Neuronal stem cell (in vitro differentiated cells): ENCODE measurements around the gene THEMIS2.

ENCODE experiments used
- DNase-seq: peaks from one replicate; pipeline ENCODE4 v3.0.0-alpha.2; 2013; ENCODE audit warnings: low spot score
- H2AFZ ChIP-seq: one replicate; pipeline ENCODE4 v1.6.1; 2013; ENCODE audit warnings: mild to moderate bottlenecking, low read length, inconsistent platforms
- H2AK5ac ChIP-seq: 2 replicates; pipeline ENCODE4 v1.6.1; 2013; ENCODE audit warnings: low read depth, mild to moderate bottlenecking, inconsistent platforms, low read length, moderate library complexity, mixed read lengths
- H2BK120ac ChIP-seq: 2 replicates; pipeline ENCODE4 v1.6.1; 2013; ENCODE audit warnings: low read depth, mild to moderate bottlenecking, inconsistent platforms, low read length, moderate library complexity, mixed read lengths
- H2BK12ac ChIP-seq: one replicate; pipeline ENCODE4 v1.6.1; 2013; ENCODE audit warnings: low read length, inconsistent platforms
- H2BK15ac ChIP-seq: 2 replicates; pipeline ENCODE4 v1.6.1; 2013; ENCODE audit warnings: mild to moderate bottlenecking, low read length, inconsistent platforms, mixed read lengths
- H2BK5ac ChIP-seq: one replicate; pipeline ENCODE4 v1.6.1; 2013; ENCODE audit warnings: inconsistent platforms, mild to moderate bottlenecking, low read length, moderate library complexity
- H3K14ac ChIP-seq: one replicate; pipeline ENCODE4 v1.6.1; 2013; ENCODE audit warnings: low read length, inconsistent platforms
- H3K18ac ChIP-seq: 2 replicates; pipeline ENCODE4 v1.6.1; 2013; ENCODE audit warnings: low read length, inconsistent platforms
- H3K23ac ChIP-seq: 2 replicates; pipeline ENCODE4 v1.6.1; 2013; ENCODE audit warnings: low read depth, mild to moderate bottlenecking, mixed read lengths, low read length, inconsistent platforms; ENCODE audit not compliant: poor library complexity
- H3K27ac ChIP-seq: replicated peaks from 3 replicates; pipeline ENCODE4 v1.5.1; 2013; ENCODE audit warnings: low read length, inconsistent platforms
- H3K27me3 ChIP-seq, 3 experiments: 2 replicates each; pipeline ENCODE4 v1.6.1; 2013; ENCODE audit warnings: low read length in 3 of 3, mild to moderate bottlenecking in 2 of 3, inconsistent platforms in 1 of 3, low read depth in 1 of 3, mixed read lengths in 1 of 3, moderate library complexity in 1 of 3; ENCODE audit not compliant: control insufficient read depth in 3 of 3, insufficient read depth in 3 of 3
- H3K36me3 ChIP-seq, 2 donors: replicated peaks in 1 of 2; 2 replicates each; pipeline ENCODE4 v1.6.1; 2013; ENCODE audit warnings: low read length in 2 of 2; ENCODE audit not compliant: control insufficient read depth in 2 of 2, insufficient read depth in 2 of 2
- H3K4ac ChIP-seq: 2 replicates; pipeline ENCODE4 v1.6.1; 2013; ENCODE audit warnings: inconsistent platforms, mild to moderate bottlenecking, low read length, moderate library complexity
- H3K4me1 ChIP-seq, 2 donors: 1 replicate in 1 of 2; 2 replicates in 1 of 2; pipeline ENCODE4 v1.6.1; 2013; ENCODE audit warnings: low read length in 2 of 2, low read depth in 1 of 2; ENCODE audit not compliant: control insufficient read depth in 2 of 2, insufficient read depth in 1 of 2
- H3K4me2 ChIP-seq: one replicate; pipeline ENCODE4 v1.6.1; 2013; ENCODE audit warnings: mild to moderate bottlenecking, low read length, inconsistent platforms; ENCODE audit not compliant: insufficient read depth, poor library complexity, severe bottlenecking
- H3K4me3 ChIP-seq, 2 donors: 2 replicates each; pipeline ENCODE4 v1.5.1; 2013; ENCODE audit warnings: low read length in 2 of 2, mild to moderate bottlenecking in 2 of 2, inconsistent platforms in 1 of 2, moderate library complexity in 1 of 2
- H3K79me1 ChIP-seq: one replicate; pipeline ENCODE4 v1.6.1; 2013; ENCODE audit warnings: low read depth, mild to moderate bottlenecking, inconsistent platforms, low read length, moderate library complexity
- H3K9ac ChIP-seq: one replicate; pipeline ENCODE4 v1.6.1; 2013; ENCODE audit warnings: mild to moderate bottlenecking, low read depth, low read length, inconsistent platforms; ENCODE audit not compliant: poor library complexity
- H3K9me3 ChIP-seq, 2 donors: replicated peaks in 1 of 2; 2 replicates each; pipeline versions ENCODE3 to v1.6.1; 2013; ENCODE audit warnings: low read length in 2 of 2, mild to moderate bottlenecking in 2 of 2, inconsistent platforms in 1 of 2, low read depth in 1 of 2, mixed read lengths in 1 of 2, moderate library complexity in 1 of 2; ENCODE audit not compliant: control insufficient read depth in 2 of 2, insufficient read depth in 1 of 2
- H4K8ac ChIP-seq: one replicate; pipeline ENCODE4 v1.6.1; 2013; ENCODE audit warnings: low read depth, mild to moderate bottlenecking, inconsistent platforms, low read length, moderate library complexity
- H4K91ac ChIP-seq: one replicate; pipeline ENCODE4 v1.6.1; 2013; ENCODE audit warnings: low read length, low read depth, mild to moderate bottlenecking, inconsistent platforms; ENCODE audit not compliant: poor library complexity
- WGBS, 2 donors: extraction: QIAGEN DNeasy Blood & Tissue Kit; methylation state at CpG; one replicate each; pipeline ENCODE4 v1.1.7; 2013; ENCODE audit warnings: missing lambda C conversion rate in 2 of 2, mixed read lengths in 1 of 2; ENCODE audit not compliant: insufficient read length in 2 of 2, insufficient replicate concordance in 1 of 2; ENCODE audit errors: extremely low coverage in 2 of 2; 5-methylcytosine and 5-hydroxymethylcytosine counted together

The THEMIS2 gene

DNA sequence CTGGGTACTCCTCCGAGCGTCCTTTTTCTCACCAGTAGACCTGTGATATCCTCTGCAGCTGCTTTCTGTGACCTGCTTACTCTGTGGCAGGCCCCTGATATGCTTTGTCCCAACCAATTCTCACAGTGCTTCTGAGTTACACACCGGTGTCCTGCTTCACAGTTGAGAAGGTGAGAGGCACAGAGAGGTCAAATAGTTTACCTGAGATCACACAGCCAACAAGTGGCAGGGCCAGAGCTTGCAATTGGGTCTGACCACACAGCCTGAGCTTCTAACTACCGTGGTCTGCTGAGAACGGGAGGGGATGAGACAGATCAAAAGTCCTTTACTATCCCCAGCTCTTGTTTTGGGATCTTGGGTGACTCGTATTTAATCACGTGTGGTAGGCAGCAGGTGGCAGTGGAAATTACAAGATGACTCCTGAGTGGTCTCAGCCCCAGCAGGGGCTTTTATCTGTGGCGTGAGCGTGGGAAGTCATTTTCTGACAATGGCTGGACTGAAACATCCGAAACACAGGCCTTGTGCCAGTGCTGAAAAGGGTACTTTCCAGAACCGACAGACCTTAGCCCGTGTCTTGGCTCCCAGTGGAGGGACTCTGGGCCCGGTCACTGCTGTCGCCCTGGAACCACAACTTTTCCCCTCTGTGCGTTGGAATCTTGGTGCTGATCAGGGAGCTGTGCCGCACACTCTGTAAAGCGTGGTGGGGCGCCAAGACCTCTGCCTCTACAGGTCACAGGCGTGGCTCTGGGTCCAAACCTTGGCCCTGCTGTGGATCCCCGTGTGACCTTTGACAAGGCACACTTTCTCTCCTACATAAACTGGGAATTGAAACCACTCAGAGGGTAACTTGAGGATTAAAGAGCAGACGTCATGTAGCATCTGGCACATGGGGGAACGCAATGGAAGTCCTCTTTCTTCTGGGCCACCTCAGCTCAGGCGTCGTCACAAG, 11.9 kb downstream of the THEMIS2 start:
- Histone ChIP-seq H4K91ac (no peak overlapping the region), H3K4me2 (no peak overlapping the region), H3K18ac (no peak overlapping the region), H3K27ac (no peak overlapping the region), H2BK15ac (no peak overlapping the region), H3K36me3 (peaks cover 5 to 39% of the 10 kb centered on the region in 2 donors), H2BK12ac (no peak overlapping the region), H3K4me3 (no peak overlapping the region), H3K4me1 (no peaks in the 10 kb centered on the region), H2BK5ac (no peak overlapping the region), H3K23ac (no peak overlapping the region), H3K79me1 (no peaks in the 10 kb centered on the region), H3K9ac (no peak overlapping the region), H2AFZ (no peak overlapping the region), H2AK5ac (no peak overlapping the region), H3K9me3 (no peaks in the 10 kb centered on the region), H3K14ac (no peak overlapping the region), H3K27me3 (no peaks in the 10 kb centered on the region), H2BK120ac (no peak overlapping the region), H3K4ac (no peak overlapping the region), H4K8ac (no peak overlapping the region)
- WGBS, 2 donors, result no CpG with 5 or more reads among the region's 24 CpGs
- DNase-seq, result no peak

DNA sequence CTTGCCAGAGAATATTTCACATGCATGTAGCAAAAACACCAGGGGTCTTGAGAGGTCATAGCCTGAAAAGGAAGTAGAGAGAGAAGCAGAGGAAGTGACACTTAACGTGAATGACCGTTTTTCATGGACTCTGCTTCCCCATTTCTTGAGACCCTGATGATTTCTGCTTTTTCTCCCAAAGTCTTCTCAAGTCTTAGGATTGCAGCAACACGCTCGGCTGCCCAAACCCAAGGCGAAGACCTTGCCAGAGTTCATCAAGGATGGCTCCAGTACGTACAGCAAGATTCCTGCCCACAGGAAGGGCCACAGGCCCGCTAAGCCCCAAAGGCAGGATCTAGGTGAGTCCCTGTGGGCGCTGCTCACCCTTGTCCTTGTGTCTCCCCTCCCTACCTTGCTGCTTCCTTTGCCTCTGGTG, 12.8 kb downstream of the THEMIS2 start:
- H3K9me3 ChIP-seq, result no peaks in the 10 kb centered on the region
- no peak overlapping the region for H4K8ac ChIP-seq
- H3K18ac ChIP-seq, result no peak overlapping the region
- no peak overlapping the region for H2AFZ ChIP-seq
- H2BK5ac ChIP-seq, result no peak overlapping the region
- H3K9ac ChIP-seq, result no peak overlapping the region
- H3K27ac ChIP-seq, result no peak overlapping the region
- no peak overlapping the region for H3K23ac ChIP-seq
- no peak overlapping the region for H3K4me2 ChIP-seq
- no peak overlapping the region for H3K4ac ChIP-seq
- H2BK120ac ChIP-seq, result no peak overlapping the region
- no peaks in the 10 kb centered on the region for H3K4me1 ChIP-seq
- H2AK5ac ChIP-seq, result no peak overlapping the region
- no peak overlapping the region for H2BK12ac ChIP-seq
- H3K36me3 ChIP-seq, result peaks cover 10 to 45% of the 10 kb centered on the region in 2 donors
- no peak overlapping the region for H3K4me3 ChIP-seq
- no peaks in the 10 kb centered on the region for H3K27me3 ChIP-seq
- H3K14ac ChIP-seq, result no peak overlapping the region
- H3K79me1 ChIP-seq, result no peaks in the 10 kb centered on the region
- H4K91ac ChIP-seq, result no peak overlapping the region
- no peak for DNase-seq
- H2BK15ac ChIP-seq, result no peak overlapping the region
- no CpG with 5 or more reads among the region's 8 CpGs for WGBS, 2 donors

DNA sequence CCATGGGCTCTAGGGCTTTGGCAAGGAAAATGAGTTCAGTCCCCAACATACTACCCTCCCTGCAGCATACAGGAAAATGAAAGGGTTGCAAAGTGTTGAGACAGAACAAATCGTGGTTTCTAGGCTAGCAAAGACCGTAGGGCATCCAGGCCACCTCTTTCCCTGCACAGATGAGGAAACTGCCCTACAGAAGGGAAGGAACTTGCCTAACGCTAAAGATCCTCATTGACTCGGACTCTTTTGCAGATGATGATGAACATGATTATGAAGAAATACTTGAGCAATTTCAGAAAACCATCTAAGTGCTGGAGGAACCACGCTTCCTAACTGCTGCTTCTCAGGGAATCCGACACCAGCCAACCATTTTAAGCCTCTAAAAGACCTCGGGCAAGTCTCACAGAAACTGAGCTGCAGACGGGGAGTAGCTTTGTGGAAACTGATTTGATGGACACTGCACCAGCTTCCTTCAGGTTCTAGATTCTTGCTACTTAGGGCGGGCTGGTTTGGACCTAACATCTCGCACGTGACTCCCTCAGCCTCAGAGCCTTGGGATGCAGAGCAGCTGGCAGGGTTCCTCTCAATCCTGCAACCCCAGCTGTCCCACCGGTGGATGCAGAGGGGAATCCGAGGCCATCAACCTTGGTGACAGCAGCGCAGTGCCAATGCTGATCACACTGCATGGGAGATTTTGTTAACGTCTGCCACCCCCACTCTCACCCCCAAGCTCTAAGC, 13.4 kb downstream of the THEMIS2 start:
- H3K27me3 ChIP-seq, result no peaks in the 10 kb centered on the region
- H3K4me2 ChIP-seq, result no peak overlapping the region
- H3K9me3 ChIP-seq, result no peaks in the 10 kb centered on the region
- H2BK12ac ChIP-seq, result no peak overlapping the region
- no peak overlapping the region for H2BK5ac ChIP-seq
- H3K36me3 ChIP-seq, result peaks cover 10 to 50% of the 10 kb centered on the region in 2 donors
- no peak overlapping the region for H4K8ac ChIP-seq
- no peak overlapping the region for H3K9ac ChIP-seq
- no CpG with 5 or more reads among the region's 15 CpGs for WGBS, 2 donors
- no peak for DNase-seq
- H3K18ac ChIP-seq, result no peak overlapping the region
- H3K4me3 ChIP-seq, result no peak overlapping the region
- H3K4ac ChIP-seq, result no peak overlapping the region
- no peak overlapping the region for H3K27ac ChIP-seq
- H4K91ac ChIP-seq, result no peak overlapping the region
- H3K14ac ChIP-seq, result no peak overlapping the region
- no peak overlapping the region for H3K23ac ChIP-seq
- H2BK120ac ChIP-seq, result no peak overlapping the region
- H3K4me1 ChIP-seq, result no peaks in the 10 kb centered on the region
- H2BK15ac ChIP-seq, result no peak overlapping the region
- no peak overlapping the region for H2AFZ ChIP-seq
- no peaks in the 10 kb centered on the region for H3K79me1 ChIP-seq
- H2AK5ac ChIP-seq, result no peak overlapping the region

DNA sequence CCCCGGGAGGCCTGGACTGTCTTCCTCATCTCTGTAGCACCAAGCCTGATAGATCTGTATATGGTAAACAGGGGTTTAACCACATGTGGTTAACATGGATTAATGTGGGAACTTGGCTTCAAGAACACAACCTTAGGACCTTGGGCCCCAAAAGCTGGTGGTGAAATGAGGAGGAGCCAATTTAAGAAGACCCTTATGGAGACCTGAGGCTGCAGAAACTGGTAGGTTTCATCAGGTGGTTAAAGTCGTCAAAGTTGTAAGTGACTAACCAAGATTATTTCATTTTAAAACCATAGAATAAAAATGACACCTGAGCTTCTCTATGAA, 14.0 kb downstream of the THEMIS2 start:
- Histone ChIP-seq H4K91ac (no peak overlapping the region), H2BK120ac (no peak overlapping the region), H3K9me3 (no peaks in the 10 kb centered on the region), H2AK5ac (no peak overlapping the region), H3K27ac (no peak overlapping the region), H2BK5ac (no peak overlapping the region), H2BK15ac (no peak overlapping the region), H3K79me1 (no peaks in the 10 kb centered on the region), H3K23ac (no peak overlapping the region), H3K36me3 (peaks cover 10 to 56% of the 10 kb centered on the region in 2 donors), H3K18ac (no peak overlapping the region), H3K14ac (no peak overlapping the region), H3K4ac (no peak overlapping the region), H3K27me3 (no peaks in the 10 kb centered on the region), H2AFZ (no peak overlapping the region), H4K8ac (no peak overlapping the region), H3K4me1 (no peaks in the 10 kb centered on the region), H3K9ac (no peak overlapping the region), H3K4me2 (no peak overlapping the region), H2BK12ac (no peak overlapping the region), H3K4me3 (no peak overlapping the region)
- no CpG with 5 or more reads among the region's 2 CpGs for WGBS, 2 donors
- no peak for DNase-seq
